SH-SY5Y (cell line): ENCODE data around the gene FKBP7.

Experiments
- GATA2 ChIP-seq: IDR thresholded peaks from 2 replicates; pipeline ENCODE4 v1.6.1; 2011; ENCODE audit warnings: mild to moderate bottlenecking, low read depth, low read length
- GATA3 ChIP-seq: IDR thresholded peaks from 2 replicates; pipeline ENCODE4 v1.6.1; 2011; ENCODE audit warnings: low read depth, mild to moderate bottlenecking, low read length, moderate library complexity

DNA sequence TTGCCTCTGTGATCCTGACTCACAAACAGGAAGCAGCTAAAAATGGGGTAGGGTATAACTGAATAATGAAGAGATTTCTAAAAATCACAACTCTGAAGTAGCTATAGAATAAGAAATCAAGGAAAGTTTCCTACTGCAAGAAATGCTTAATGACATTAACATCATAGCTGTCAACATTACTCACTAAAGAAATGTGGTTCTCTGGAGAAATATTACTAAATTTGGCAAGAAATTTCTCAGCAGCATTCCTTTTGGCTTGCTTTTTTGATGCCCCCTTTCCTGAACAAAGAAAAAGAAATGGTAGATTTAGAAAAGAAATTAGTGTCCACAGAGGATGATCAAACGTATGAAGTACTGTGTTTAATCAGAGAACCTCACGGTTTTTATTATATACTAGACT lies 37.0 kb downstream of the FKBP7 start:
- TF ChIP-seq GATA3 (no peak), GATA2 (no peak)
